Measurements from ENCODE around the gene TAF15. TPM values are rescaled to one million over a fixed set of nuclear protein-coding genes. Genes with fewer than 3 reads are reported as not detected.

Gene TAF15
- total and polyA plus RNA-seq, 2 donors (not counting 1 experiment from before 2014, with no cell fraction given) = 22.9 to 84.1 TPM

DNA sequence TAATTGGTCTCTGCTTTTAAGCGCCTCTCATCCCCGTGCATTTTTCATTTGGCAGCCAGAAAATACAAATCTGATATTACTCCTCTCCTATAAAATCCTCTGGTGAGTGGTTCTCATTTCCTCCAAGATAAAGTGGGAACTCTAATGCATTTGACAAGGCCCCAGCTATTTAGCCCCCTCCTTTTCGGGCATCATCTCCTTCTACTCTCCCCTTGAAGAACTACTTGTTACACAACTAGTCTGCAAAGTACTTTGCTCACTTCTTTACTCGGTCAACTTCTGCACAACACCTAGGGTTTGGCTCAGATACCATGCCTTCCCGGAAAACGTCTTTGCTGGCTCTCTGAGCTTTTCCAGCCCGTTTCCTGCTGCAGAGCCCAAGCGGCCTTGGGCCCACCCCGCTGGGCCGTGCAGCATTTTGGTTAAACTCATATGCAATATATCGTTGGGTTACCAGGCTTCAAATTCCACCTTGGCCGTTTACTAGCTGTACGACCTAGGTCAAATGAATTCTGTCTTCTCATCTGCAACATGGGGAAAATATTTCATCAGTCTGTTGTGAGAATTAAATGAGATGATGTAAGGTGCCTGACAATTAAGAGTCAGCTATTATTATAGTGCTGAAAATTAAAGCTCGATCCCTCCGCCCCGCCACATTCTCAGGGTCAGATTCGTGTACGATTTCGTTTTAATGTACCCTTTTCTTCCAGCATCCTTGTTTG, 883 bp upstream of the TAF15 start:
- no peaks in the 10 kb centered on the region for H3K36me3 ChIP-seq (ENCODE audit: control insufficient read depth, insufficient read depth, low read length)
- H3K4me1 ChIP-seq (ENCODE audit: control insufficient read depth, extremely low read depth, insufficient read depth, low read length) = peaks cover 15% of the 10 kb centered on the region
- no peak for DNase-seq (ENCODE audit: low read depth in 2 of 2)
- H4K20me1 ChIP-seq (ENCODE audit: control insufficient read depth, extremely low read depth, insufficient read depth, low read length) = no peaks in the 10 kb centered on the region
- no peak for TF ChIP-seq CTCF (conservative IDR thresholded peaks at IDR 0.05 in 1 of 2, IDR thresholded peaks at IDR 0.05 in 1 of 2; ENCODE audit: low read depth in 1 of 2, low read length in 2 of 2)
- TF ChIP-seq EZH2 (IDR thresholded peaks at IDR 0.05; ENCODE audit: low read length, missing control alignments) = no peak
- no peaks in the 10 kb centered on the region for H3K27me3 ChIP-seq (ENCODE audit: control insufficient read depth, insufficient read depth, low read length)
- peaks cover 41% of the 10 kb centered on the region for H3K79me2 ChIP-seq (ENCODE audit: control insufficient read depth, insufficient read depth, low read length)
- H2AFZ ChIP-seq (ENCODE audit: low read length) = peak overlapping the region; percentile 38
- peak overlapping the region; percentile 38 to 81 (median 72) for H3K4me3 ChIP-seq (replicated peaks in 1 of 4; ENCODE audit: control extremely low read depth in 1 of 4, insufficient read depth in 1 of 4, low read depth in 3 of 4, low read length in 4 of 4)
- no peak overlapping the region for H3K9ac ChIP-seq (ENCODE audit: insufficient read depth, low read length)
- H3K27ac ChIP-seq (ENCODE audit: insufficient read depth, low read length) = peak overlapping the region; percentile 85
- no peaks in the 10 kb centered on the region for H3K9me3 ChIP-seq (ENCODE audit: control insufficient read depth, insufficient read depth, low read depth, low read length)
- peak overlapping the region; percentile 77 for H3K4me2 ChIP-seq (ENCODE audit: extremely low read depth, insufficient read depth, low read length)

GRCh38 chr17:35809855-35810461, 674 bp downstream of the TAF15 start:
- no peaks in the 10 kb centered on the region for H3K9me3 ChIP-seq (ENCODE audit: control insufficient read depth, insufficient read depth, low read depth, low read length)
- H2AFZ ChIP-seq (ENCODE audit: low read length) = no peak overlapping the region
- TF ChIP-seq CTCF (conservative IDR thresholded peaks at IDR 0.05 in 1 of 2, IDR thresholded peaks at IDR 0.05 in 1 of 2; ENCODE audit: low read depth in 1 of 2, low read length in 2 of 2) = no peak
- TF ChIP-seq EZH2 (IDR thresholded peaks at IDR 0.05; ENCODE audit: low read length, missing control alignments) = no peak
- peak overlapping the region; percentile 92 for H3K4me2 ChIP-seq (ENCODE audit: extremely low read depth, insufficient read depth, low read length)
- H3K27me3 ChIP-seq (ENCODE audit: control insufficient read depth, insufficient read depth, low read length) = no peaks in the 10 kb centered on the region
- H3K9ac ChIP-seq (ENCODE audit: insufficient read depth, low read length) = peak overlapping the region; percentile 99
- H3K4me1 ChIP-seq (ENCODE audit: control insufficient read depth, extremely low read depth, insufficient read depth, low read length) = peaks cover 14% of the 10 kb centered on the region
- H4K20me1 ChIP-seq (ENCODE audit: control insufficient read depth, extremely low read depth, insufficient read depth, low read length) = no peaks in the 10 kb centered on the region
- H3K4me3 ChIP-seq (replicated peaks in 1 of 4; ENCODE audit: control extremely low read depth in 1 of 4, insufficient read depth in 1 of 4, low read depth in 3 of 4, low read length in 4 of 4) = peak overlapping the region; percentile 76 to 100 (median 88)
- H3K36me3 ChIP-seq (ENCODE audit: control insufficient read depth, insufficient read depth, low read length) = no peaks in the 10 kb centered on the region
- peaks cover 56% of the 10 kb centered on the region for H3K79me2 ChIP-seq (ENCODE audit: control insufficient read depth, insufficient read depth, low read length)
- DNase-seq (ENCODE audit: low read depth in 2 of 2) = peak in 1 of 2 donors; percentile 39
- peak overlapping the region; percentile 85 for H3K27ac ChIP-seq (ENCODE audit: insufficient read depth, low read length)

GRCh38 chr17:35811759-35812158, 2.5 kb downstream of the TAF15 start:
- DNase-seq (ENCODE audit: low read depth in 2 of 2) = no peak
- no peak overlapping the region for H2AFZ ChIP-seq (ENCODE audit: low read length)
- no peak overlapping the region for H3K9ac ChIP-seq (ENCODE audit: insufficient read depth, low read length)
- no peaks in the 10 kb centered on the region for H3K27me3 ChIP-seq (ENCODE audit: control insufficient read depth, insufficient read depth, low read length)
- H3K36me3 ChIP-seq (ENCODE audit: control insufficient read depth, insufficient read depth, low read length) = no peaks in the 10 kb centered on the region
- no peak for TF ChIP-seq CTCF (conservative IDR thresholded peaks at IDR 0.05 in 1 of 2, IDR thresholded peaks at IDR 0.05 in 1 of 2; ENCODE audit: low read depth in 1 of 2, low read length in 2 of 2)
- no peak for TF ChIP-seq EZH2 (IDR thresholded peaks at IDR 0.05; ENCODE audit: low read length, missing control alignments)
- peak overlapping the region; percentile 23 for H3K4me2 ChIP-seq (ENCODE audit: extremely low read depth, insufficient read depth, low read length)
- H3K4me3 ChIP-seq (replicated peaks in 1 of 4; ENCODE audit: control extremely low read depth in 1 of 4, insufficient read depth in 1 of 4, low read depth in 3 of 4, low read length in 4 of 4) = peak overlapping the region in 1 of 4 experiments; percentile 100
- H3K79me2 ChIP-seq (ENCODE audit: control insufficient read depth, insufficient read depth, low read length) = peaks cover 74% of the 10 kb centered on the region
- H3K27ac ChIP-seq (ENCODE audit: insufficient read depth, low read length) = no peak overlapping the region
- H3K4me1 ChIP-seq (ENCODE audit: control insufficient read depth, extremely low read depth, insufficient read depth, low read length) = peaks cover 12% of the 10 kb centered on the region
- no peaks in the 10 kb centered on the region for H4K20me1 ChIP-seq (ENCODE audit: control insufficient read depth, extremely low read depth, insufficient read depth, low read length)
- no peaks in the 10 kb centered on the region for H3K9me3 ChIP-seq (ENCODE audit: control insufficient read depth, insufficient read depth, low read depth, low read length)
